Ascending aorta (tissue), 2 donors: Measurements from ENCODE around the gene SLC26A4. TPM values are rescaled to one million over a fixed set of nuclear protein-coding genes. Genes with fewer than 3 reads are reported as not detected.
A peak's percentile ranks its signal among the peaks of the same experiment; 100 is the strongest.

ENCODE experiments used
- DNase-seq, 2 donors: peaks; one replicate each; pipeline ENCODE4 v3.0.0-alpha.2; 2019; ENCODE audit warnings: low spot score in 2 of 2
- H3K27ac ChIP-seq, 2 donors: fragments of 200-600 bp; sonication (generic); one replicate each; pipeline ENCODE4 v1.5.1; 2016 to 2017; ENCODE audit warnings: mild to moderate bottlenecking in 1 of 2
- H3K27me3 ChIP-seq: fragments of 200-600 bp; sonication (generic); one replicate; pipeline ENCODE4 v1.5.1; 2017
- H3K36me3 ChIP-seq, 2 donors: fragments of 200-600 bp; sonication (generic); one replicate each; pipeline ENCODE4 v1.5.1; 2016
- H3K4me1 ChIP-seq, 2 donors: fragments of 200-600 bp; sonication (generic); one replicate each; pipeline ENCODE4 v1.5.1; 2016 to 2017; ENCODE audit warnings: mild to moderate bottlenecking in 1 of 2
- H3K4me3 ChIP-seq, 2 donors: fragments of 200-600 bp; sonication (generic); one replicate each; pipeline ENCODE4 v1.5.1; 2016 to 2017; ENCODE audit warnings: mild to moderate bottlenecking in 1 of 2
- H3K9me3 ChIP-seq, 2 donors: fragments of 200-600 bp; sonication (generic); one replicate each; pipeline ENCODE4 v1.5.1; 2016
- CTCF ChIP-seq, 3 experiments: fragments of 200-600 bp in 2 of 3; fragments of 450-650 bp in 1 of 3; sonication (generic) in 2 of 3; IDR thresholded peaks; one replicate each; pipeline ENCODE4 v1.5.1; 2016 to 2019; ENCODE audit warnings: antibody characterized with exemption in 3 of 3, mild to moderate bottlenecking in 1 of 3, moderate library complexity in 1 of 3
- intact Hi-C: fragments of 100-400 bp; cut with DNase I; formaldehyde crosslinking; loops from one replicate; pipeline ENCODE4 v1.15.1; 2023
- total RNA-seq: library from RNA; depleted of rRNA; stranded (reverse); fragments of >200 nt; gene quantifications from one replicate; pipeline ENCODE4 v1.1.0, GENCODE V29; 2016

SLC26A4 gene
- total RNA-seq, 1 donor from 2014 or later, result 4.7 TPM

GRCh38 chr7:107718456-107719193 is 58.0 kb downstream of the SLC26A4 start:
- no peak overlapping the region for H3K4me3 ChIP-seq
- TF ChIP-seq CTCF (IDR thresholded peaks at IDR 0.05), result no peak
- H3K36me3 ChIP-seq, result no peaks in the 10 kb centered on the region
- H3K27me3 ChIP-seq, result no peaks in the 10 kb centered on the region
- no peaks in the 10 kb centered on the region for H3K4me1 ChIP-seq
- intact Hi-C loops, result no loop called here
- H3K9me3 ChIP-seq, result no peaks in the 10 kb centered on the region
- no peak for DNase-seq
- no peak overlapping the region for H3K27ac ChIP-seq

GRCh38 chr7:107721286-107721685 is 60.7 kb downstream of the SLC26A4 start:
- Histone ChIP-seq H3K36me3 (no peaks in the 10 kb centered on the region), H3K27ac (no peak overlapping the region), H3K4me1 (no peaks in the 10 kb centered on the region), H3K27me3 (no peaks in the 10 kb centered on the region), H3K9me3 (no peaks in the 10 kb centered on the region), H3K4me3 (no peak overlapping the region)
- DNase-seq, result no peak
- TF ChIP-seq CTCF (IDR thresholded peaks at IDR 0.05), result no peak
- intact Hi-C loops, result loop anchor here (10.0 kb wide), 2 partner anchors 516 to 576 kb away; no protein-coding TSS in a partner anchor

- no peaks in the 10 kb centered on the region for H3K27me3 ChIP-seq
- no peak for DNase-seq
- no peaks in the 10 kb centered on the region for H3K36me3 ChIP-seq
- H3K4me3 ChIP-seq, result no peak overlapping the region
- no peak overlapping the region for H3K27ac ChIP-seq
- no peak for TF ChIP-seq CTCF (IDR thresholded peaks at IDR 0.05)
- no peaks in the 10 kb centered on the region for H3K4me1 ChIP-seq
- intact Hi-C loops, result loop anchor here (10.0 kb wide), 2 partner anchors 518 to 578 kb away; no protein-coding TSS in a partner anchor
- H3K9me3 ChIP-seq, result no peaks in the 10 kb centered on the region
Measured at GRCh38 chr7:107723255-107723654, 62.6 kb downstream of the SLC26A4 start.

GRCh38 chr7:107725138-107725740 is 64.6 kb downstream of the SLC26A4 start:
- peak; percentile 46 to 71 (median 63) for TF ChIP-seq CTCF (IDR thresholded peaks at IDR 0.05)
- no peaks in the 10 kb centered on the region for H3K36me3 ChIP-seq
- H3K27ac ChIP-seq, result no peak overlapping the region
- DNase-seq, result no peak
- intact Hi-C loops, result loop anchor here (1.0 to 10.0 kb wide), 3 partner anchors 262 to 580 kb away; no protein-coding TSS in a partner anchor
- H3K4me1 ChIP-seq, result no peaks in the 10 kb centered on the region
- no peak overlapping the region for H3K4me3 ChIP-seq
- H3K27me3 ChIP-seq, result no peaks in the 10 kb centered on the region
- H3K9me3 ChIP-seq, result no peaks in the 10 kb centered on the region

- intact Hi-C loops, result loop anchor here (10.0 kb wide), 2 partner anchors 522 to 582 kb away; no protein-coding TSS in a partner anchor
- Histone ChIP-seq H3K4me3 (no peak overlapping the region), H3K9me3 (no peaks in the 10 kb centered on the region), H3K27me3 (no peaks in the 10 kb centered on the region), H3K36me3 (no peaks in the 10 kb centered on the region), H3K27ac (no peak overlapping the region), H3K4me1 (no peaks in the 10 kb centered on the region)
- DNase-seq, result no peak
- no peak for TF ChIP-seq CTCF (IDR thresholded peaks at IDR 0.05)
Measured at GRCh38 chr7:107726356-107727130, 65.9 kb downstream of the SLC26A4 start.
